NCI-H82 treated with DMSO at 0.1 percent for 48 hours (cell line): ENCODE results near the gene HOXB4.
"Not testable (repeated sequence)": the region's sequence is repeated elsewhere in the genome, so short reads cannot be mapped to it uniquely, and the experiment has no call there.

Source experiments
- DNase-seq: peaks from one replicate; lab custom pipeline; 2025; ENCODE audit not compliant: unreplicated experiment; lab: John Stamatoyannopoulos, UW

HOXB4 gene

GRCh38 chr17:48535793-48536559 is 42.2 kb downstream of the HOXB4 start:
- DNase-seq = not testable (repeated sequence)

DNA sequence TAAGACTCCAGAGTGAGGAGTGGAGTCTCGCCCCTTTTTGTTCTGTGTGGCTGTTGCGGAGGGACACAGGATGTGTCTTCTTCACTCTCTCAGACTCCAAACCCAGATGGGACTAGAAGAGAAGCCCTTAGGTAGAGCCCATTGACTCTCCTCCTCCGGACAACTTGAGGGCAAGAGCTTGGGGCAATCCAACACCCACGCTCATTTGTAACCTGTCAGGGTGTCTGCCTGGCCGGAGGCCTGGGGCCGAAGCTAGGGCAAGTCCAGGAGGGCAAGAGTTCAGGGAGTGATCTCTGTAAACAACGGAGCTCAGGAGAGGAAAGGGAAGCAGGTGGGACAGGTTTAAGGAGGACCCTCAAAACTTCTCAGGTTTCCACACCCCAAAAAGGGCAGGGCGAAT is 45.9 kb downstream of the HOXB4 start:
- no peak for DNase-seq

DNA sequence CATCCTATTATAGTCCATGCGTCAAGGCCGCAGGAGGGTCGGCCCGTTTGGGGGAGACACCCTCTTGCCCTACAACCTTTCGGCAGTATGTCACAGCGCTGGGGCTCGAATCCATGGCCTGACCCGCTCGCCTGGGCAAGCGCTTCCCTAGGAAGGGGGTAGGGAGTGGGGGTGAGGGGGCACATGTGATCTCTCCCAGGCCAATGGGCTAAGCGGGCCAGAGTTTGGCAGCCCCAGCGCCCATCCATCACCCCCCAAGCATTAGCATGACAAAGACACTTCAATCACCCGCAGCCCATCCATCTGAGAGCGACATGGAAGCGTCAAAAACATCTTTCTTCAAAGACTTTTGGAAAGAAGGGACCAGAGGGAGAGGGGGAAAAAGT is 47.3 kb downstream of the HOXB4 start, which contains the start of gene HOXB1:
TSS of gene HOXB1 (minus strand) at position 125 of the 386 bp plus-strand sequence. CDS start at position 18, 107 bp downstream.
- no peak for DNase-seq

DNA sequence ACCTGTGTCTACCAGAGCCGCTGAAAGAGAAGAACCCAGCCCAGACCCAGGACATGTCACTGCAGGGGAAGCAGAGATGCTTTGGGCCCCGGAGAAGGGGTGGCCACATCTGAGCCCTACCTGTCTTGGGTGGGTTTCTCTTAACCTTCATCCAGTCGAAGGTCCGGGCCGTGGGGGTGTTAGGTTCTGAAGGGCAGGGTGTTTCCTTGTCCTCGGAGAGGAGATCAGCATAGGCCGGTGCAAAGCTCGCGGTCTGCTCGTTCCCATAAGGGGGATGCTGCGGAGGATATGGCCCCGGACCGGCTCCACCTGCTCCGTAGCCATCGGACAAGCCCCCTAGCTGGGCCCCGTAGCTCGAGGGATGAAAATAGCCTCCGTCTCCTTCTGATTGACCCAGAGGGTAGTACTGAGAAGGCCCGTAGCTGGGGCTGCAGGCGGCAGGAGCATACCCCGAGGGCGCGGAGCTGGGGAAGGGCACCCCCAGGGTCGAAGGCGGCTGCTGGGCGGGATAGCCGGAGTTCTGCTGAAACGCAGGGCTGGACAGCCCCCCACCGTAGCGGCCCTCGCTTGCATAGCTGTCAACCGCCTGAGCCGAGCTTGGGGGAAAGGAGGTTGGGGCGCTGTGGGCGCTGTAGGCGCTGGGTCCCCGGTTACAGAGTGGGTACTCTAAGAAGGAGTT is 47.8 kb downstream of the HOXB4 start:
- no peak for DNase-seq

- DNase-seq = no peak
Measured at GRCh38 chr17:48529683-48530009, 48.5 kb downstream of the HOXB4 start.

- DNase-seq = no peak
Measured at GRCh38 chr17:48528936-48529682, 49.0 kb downstream of the HOXB4 start.

GRCh38 chr17:48528153-48528935 is 49.8 kb downstream of the HOXB4 start:
- no peak for DNase-seq

DNA sequence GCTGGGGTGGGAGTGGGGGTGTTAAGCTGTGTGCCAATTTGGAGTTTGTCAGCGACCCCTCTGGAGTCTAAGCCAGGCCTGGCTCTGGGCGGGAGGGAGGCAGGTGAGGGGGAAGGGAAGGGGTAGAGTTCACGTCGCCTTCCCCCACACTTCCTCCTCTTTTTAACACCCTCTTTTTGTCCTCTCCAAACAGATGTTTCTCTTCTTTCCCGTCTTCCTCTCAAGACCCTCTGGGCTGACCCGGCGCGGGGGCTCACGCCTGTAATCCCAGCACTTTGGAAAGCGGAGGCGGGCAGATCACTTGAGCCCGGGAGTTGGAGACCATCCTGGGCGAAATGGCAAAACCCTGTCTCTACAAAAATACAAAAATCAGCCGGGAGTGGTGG is 50.6 kb downstream of the HOXB4 start:
- no peak for DNase-seq

GRCh38 chr17:48526608-48527546 is 51.3 kb downstream of the HOXB4 start:
- no peak for DNase-seq
